HEK293 (cell line): Measurements from ENCODE around the gene ARNT2.

Experiments
- CTCF ChIA-PET: fragments of 350-600 bp; formaldehyde crosslinking; extraction: SDS; loops from one replicate; lab custom pipeline; 2021; ENCODE audit warnings: antibody characterized with exemption; lab: Yijun Ruan, JAX
- POLR2A ChIA-PET: fragments of 300-600 bp; formaldehyde crosslinking; extraction: SDS; loops from one replicate; lab custom pipeline; 2020; ENCODE audit warnings: antibody characterized with exemption, inconsistent platforms; lab: Yijun Ruan, JAX
- H3K27ac ChIP-seq: fragments of 200-500 bp; sonication (Bioruptor generic); 2 replicates; pipeline ENCODE4 v1.5.1; 2014; ENCODE audit warnings: low read depth, low read length, control low read depth, inconsistent platforms; ENCODE audit errors: extremely low read depth
- H3K36me3 ChIP-seq, 2 experiments: fragments of 200-500 bp in 1 of 2; sonication (Bioruptor generic) in 1 of 2; 1 replicate in 1 of 2; 2 replicates in 1 of 2; pipeline ENCODE4 v1.5.1; 2014 to 2017; ENCODE audit warnings: inconsistent platforms in 2 of 2, low read length in 2 of 2; ENCODE audit not compliant: control insufficient read depth in 2 of 2, insufficient read depth in 1 of 2
- H3K4me1 ChIP-seq: fragments of 200-500 bp; sonication (Bioruptor generic); 2 replicates; pipeline ENCODE4 v1.5.1; 2014; ENCODE audit warnings: mild to moderate bottlenecking, low read length, inconsistent platforms; ENCODE audit not compliant: control insufficient read depth, insufficient read depth
- H3K4me3 ChIP-seq: 2 replicates; pipeline ENCODE4 v1.5.1; 2011; ENCODE audit warnings: low read depth, mild to moderate bottlenecking, control low read depth, low read length, moderate library complexity
- H3K9me3 ChIP-seq: fragments of 200-500 bp; sonication (Bioruptor generic); 2 replicates; pipeline ENCODE4 v1.5.1; 2014; ENCODE audit warnings: low read depth, low read length, inconsistent platforms; ENCODE audit not compliant: control insufficient read depth, insufficient read depth
- CTCF ChIP-seq: fragments of 450-650 bp; formaldehyde crosslinking; IDR thresholded peaks from 2 replicates; pipeline ENCODE4 v1.5.1; 2016; ENCODE audit warnings: missing biosample characterization, missing genetic modification characterization
- HIC1 ChIP-seq: fragments of 450-650 bp; formaldehyde crosslinking; IDR thresholded peaks from 2 replicates; pipeline ENCODE4 v1.5.1; 2016; ENCODE audit warnings: missing biosample characterization, missing genetic modification characterization
- KLF9 ChIP-seq: fragments of 450-650 bp; formaldehyde crosslinking; IDR thresholded peaks from 2 replicates; pipeline ENCODE4 v1.5.1; 2016; ENCODE audit warnings: missing biosample characterization, missing genetic modification characterization, low read depth
- PRDM6 ChIP-seq: fragments of 450-650 bp; formaldehyde crosslinking; IDR thresholded peaks from 2 replicates; pipeline ENCODE4 v1.5.1; 2017; ENCODE audit warnings: missing biosample characterization, missing genetic modification characterization
- SP7 ChIP-seq: fragments of 450-650 bp; formaldehyde crosslinking; IDR thresholded peaks from 2 replicates; pipeline ENCODE4 v1.5.1; 2016; ENCODE audit warnings: missing biosample characterization, missing genetic modification characterization
- TSHZ1 ChIP-seq: fragments of 450-650 bp; formaldehyde crosslinking; IDR thresholded peaks from 2 replicates; pipeline ENCODE4 v1.5.1; 2016; ENCODE audit warnings: missing biosample characterization, missing genetic modification characterization, borderline replicate concordance
- YY2 ChIP-seq: fragments of 450-650 bp; formaldehyde crosslinking; IDR thresholded peaks from 2 replicates; pipeline ENCODE4 v1.5.1; 2016; ENCODE audit warnings: missing biosample characterization, missing genetic modification characterization
- ZBTB8A ChIP-seq: fragments of 450-650 bp; formaldehyde crosslinking; IDR thresholded peaks from 2 replicates; pipeline ENCODE4 v1.5.1; 2016; ENCODE audit warnings: missing biosample characterization, missing genetic modification characterization
- ZEB2 ChIP-seq: fragments of 450-650 bp; formaldehyde crosslinking; IDR thresholded peaks from 2 replicates; pipeline ENCODE4 v1.5.1; 2016; ENCODE audit warnings: missing biosample characterization, missing genetic modification characterization
- ZNF146 ChIP-seq: fragments of 450-650 bp; formaldehyde crosslinking; IDR thresholded peaks from 2 replicates; pipeline ENCODE4 v1.5.1; 2016; ENCODE audit warnings: missing biosample characterization, missing genetic modification characterization
- ZNF2 ChIP-seq: fragments of 450-650 bp; formaldehyde crosslinking; IDR thresholded peaks from 2 replicates; pipeline ENCODE4 v1.5.1; 2016; ENCODE audit warnings: missing biosample characterization, missing genetic modification characterization
- ZNF23 ChIP-seq: fragments of 450-650 bp; formaldehyde crosslinking; IDR thresholded peaks from 2 replicates; pipeline ENCODE4 v1.5.1; 2016; ENCODE audit warnings: missing biosample characterization, missing genetic modification characterization, borderline replicate concordance
- ZNF362 ChIP-seq: fragments of 450-650 bp; formaldehyde crosslinking; IDR thresholded peaks from 2 replicates; pipeline ENCODE4 v1.5.1; 2016; ENCODE audit warnings: missing biosample characterization, missing genetic modification characterization
- ZNF404 ChIP-seq: fragments of 450-650 bp; formaldehyde crosslinking; IDR thresholded peaks from 2 replicates; pipeline ENCODE4 v1.5.1; 2017; ENCODE audit warnings: missing biosample characterization, missing genetic modification characterization
- ZNF521 ChIP-seq: fragments of 450-650 bp; formaldehyde crosslinking; IDR thresholded peaks from 2 replicates; pipeline ENCODE4 v1.5.1; 2017; ENCODE audit warnings: missing biosample characterization, mild to moderate bottlenecking, missing genetic modification characterization
- ZNF580 ChIP-seq: fragments of 450-650 bp; formaldehyde crosslinking; IDR thresholded peaks from 2 replicates; pipeline ENCODE4 v1.5.1; 2016; ENCODE audit warnings: missing biosample characterization, missing genetic modification characterization
- ZNF600 ChIP-seq: fragments of 450-650 bp; formaldehyde crosslinking; IDR thresholded peaks from 2 replicates; pipeline ENCODE4 v1.5.1; 2016; ENCODE audit warnings: missing biosample characterization, missing genetic modification characterization
- ZNF629 ChIP-seq: fragments of 450-650 bp; formaldehyde crosslinking; IDR thresholded peaks from 2 replicates; pipeline ENCODE4 v1.5.1; 2017; ENCODE audit warnings: missing biosample characterization, missing genetic modification characterization
- ZNF654 ChIP-seq: fragments of 450-650 bp; formaldehyde crosslinking; IDR thresholded peaks from 2 replicates; pipeline ENCODE4 v1.5.1; 2016; ENCODE audit warnings: low read depth, missing biosample characterization, missing genetic modification characterization
- ZNF843 ChIP-seq: fragments of 450-650 bp; formaldehyde crosslinking; IDR thresholded peaks from 2 replicates; pipeline ENCODE4 v1.5.1; 2016; ENCODE audit warnings: missing biosample characterization, missing genetic modification characterization
- ZSCAN23 ChIP-seq: fragments of 450-650 bp; formaldehyde crosslinking; IDR thresholded peaks from 2 replicates; pipeline ENCODE4 v1.5.1; 2016; ENCODE audit warnings: missing biosample characterization, missing genetic modification characterization
- ZSCAN30 ChIP-seq: fragments of 450-650 bp; IDR thresholded peaks from 2 replicates; pipeline ENCODE4 v1.5.1; 2018; ENCODE audit warnings: missing biosample characterization, mild to moderate bottlenecking, missing genetic modification characterization, moderate library complexity

Gene ARNT2

GRCh38 chr15:80455668-80456442 lies 51.7 kb downstream of the ARNT2 start:
- Histone ChIP-seq H3K36me3 (no peaks in the 10 kb centered on the region), H3K27ac (no peak overlapping the region), H3K9me3 (no peaks in the 10 kb centered on the region), H3K4me3 (no peak overlapping the region), H3K4me1 (no peaks in the 10 kb centered on the region)
- ChIA-PET CTCF (interaction anchor here (0.5 to 4.9 kb wide), 53 partner anchors 8 to 855 kb away, joined by 3 to 120 read pairs (median 4); partner anchors contain the start of gene CEMIP), POLR2A (no interaction called here)
- TF ChIP-seq PRDM6 (tag by site-specific recombination) (peak; percentile 44; the same call in 1 of the 2 replicates), ZNF654 (tag by site-specific recombination) (peak; percentile 84), ZNF362 (tag by site-specific recombination) (0 out of 2 replicates have a peak, but pooled peaks have one; percentile 33), HIC1 (tag by site-specific recombination) (no peak), ZNF843 (no peak), ZEB2 (peak; percentile 61), ZSCAN23 (no peak), ZNF404 (tag by site-specific recombination) (no peak), ZNF23 (tag by site-specific recombination) (no peak), ZNF580 (no peak), ZNF600 (tag by site-specific recombination) (no peak), ZSCAN30 (tag by site-specific recombination) (no peak), ZNF629 (tag by site-specific recombination) (0 out of 2 replicates have a peak, but pooled peaks have one; percentile 23), ZNF521 (tag by site-specific recombination) (no peak), ZBTB8A (tag by site-specific recombination) (no peak), SP7 (tag by site-specific recombination) (peak; percentile 37; the same call in 1 of the 2 replicates), CTCF (tag by site-specific recombination) (peak; percentile 75), KLF9 (tag by site-specific recombination) (no peak), ZNF2 (tag by site-specific recombination) (peak; percentile 90), YY2 (tag by site-specific recombination) (no peak), TSHZ1 (0 out of 2 replicates have a peak, but pooled peaks have one; percentile 12), ZNF146 (tag by site-specific recombination) (no peak)
- TF ChIP-seq, all 188 proteins: peak for 9
